SK-N-SH treated with all-trans-retinoic acid at 6 μM for 48 hours (cell line): ENCODE measurements around the gene NPC1L1.

Source experiments
- ATAC-seq: fragments of 200-7000 bp; cut with Tn5 transposase; 3 replicates; pipeline ENCODE4 v1.9.1; 2020; ENCODE audit warnings: mild to moderate bottlenecking, moderate library complexity
- ARNTL ChIP-seq: fragments of 450-650 bp; formaldehyde crosslinking; IDR thresholded peaks from 2 replicates; pipeline ENCODE4 v1.5.0; 2020; ENCODE audit warnings: low read depth, mild to moderate bottlenecking, moderate library complexity, borderline replicate concordance
- BACH2 ChIP-seq: fragments of 250-450 bp; sonication (Bioruptor Pico); IDR thresholded peaks from 2 replicates; pipeline ENCODE4 v1.9.0; 2021; ENCODE audit warnings: mild to moderate bottlenecking, borderline replicate concordance
- CREB5 ChIP-seq: fragments of 250-450 bp; sonication (Bioruptor Pico); IDR thresholded peaks from 2 replicates; pipeline ENCODE4 v1.5.1; 2020; ENCODE audit warnings: low read depth, mild to moderate bottlenecking, moderate library complexity
- CSDC2 ChIP-seq: fragments of 250-450 bp; sonication (Bioruptor Pico); IDR thresholded peaks from 2 replicates; pipeline ENCODE4 v1.5.0; 2020; ENCODE audit warnings: mild to moderate bottlenecking, moderate library complexity
- CSRNP3 ChIP-seq: fragments of 250-450 bp; sonication (Bioruptor Pico); IDR thresholded peaks from 2 replicates; pipeline ENCODE4 v1.5.1; 2021; ENCODE audit warnings: mild to moderate bottlenecking, moderate library complexity
- ESRRG ChIP-seq: fragments of 250-450 bp; sonication (Bioruptor Pico); IDR thresholded peaks from 2 replicates; pipeline ENCODE4 v1.6.1; 2021; ENCODE audit warnings: mild to moderate bottlenecking
- GLIS3 ChIP-seq: fragments of 250-450 bp; sonication (Bioruptor Pico); IDR thresholded peaks from 2 replicates; pipeline ENCODE4 v1.5.0; 2020; ENCODE audit warnings: mild to moderate bottlenecking, moderate library complexity
- ISL1 ChIP-seq: fragments of 250-450 bp; sonication (Bioruptor Pico); IDR thresholded peaks from 2 replicates; pipeline ENCODE4 v2.1.2; 2022; ENCODE audit warnings: mild to moderate bottlenecking, moderate library complexity
- OSR1 ChIP-seq: fragments of 250-450 bp; sonication (Bioruptor Pico); IDR thresholded peaks from 2 replicates; pipeline ENCODE4 v1.8.0; 2022; ENCODE audit warnings: moderate library complexity, mild to moderate bottlenecking, inconsistent platforms
- PATZ1 ChIP-seq: fragments of 250-450 bp; sonication (Bioruptor Pico); IDR thresholded peaks from 2 replicates; pipeline ENCODE4 v1.8.0; 2020; ENCODE audit warnings: mild to moderate bottlenecking, moderate library complexity, borderline replicate concordance
- POU6F1 ChIP-seq: fragments of 250-450 bp; sonication (Bioruptor Pico); IDR thresholded peaks from 2 replicates; pipeline ENCODE4 v1.8.0; 2021; ENCODE audit warnings: low read depth, mild to moderate bottlenecking, moderate library complexity, borderline replicate concordance
- PPARA ChIP-seq: fragments of 250-450 bp; sonication (Bioruptor Pico); IDR thresholded peaks from 2 replicates; pipeline ENCODE4 v1.5.0; 2020; ENCODE audit warnings: mild to moderate bottlenecking, borderline replicate concordance
- RARB ChIP-seq: fragments of 250-450 bp; sonication (Bioruptor Pico); IDR thresholded peaks from 2 replicates; pipeline ENCODE4 v1.8.0; 2021; ENCODE audit warnings: mild to moderate bottlenecking, moderate library complexity
- SNAI2 ChIP-seq: fragments of 250-450 bp; sonication (Bioruptor Pico); IDR thresholded peaks from 2 replicates; pipeline ENCODE4 v1.5.0; 2020; ENCODE audit warnings: mild to moderate bottlenecking, moderate library complexity
- TCF4 ChIP-seq: fragments of 250-450 bp; sonication (Bioruptor Pico); IDR thresholded peaks from 2 replicates; pipeline ENCODE4 v1.8.0; 2021; ENCODE audit warnings: mild to moderate bottlenecking, moderate library complexity, borderline replicate concordance
- TOX ChIP-seq: fragments of 250-450 bp; sonication (Bioruptor Pico); IDR thresholded peaks from 2 replicates; pipeline ENCODE4 v1.8.0; 2021; ENCODE audit warnings: mild to moderate bottlenecking, moderate library complexity, borderline replicate concordance
- TSHZ2 ChIP-seq: fragments of 250-450 bp; sonication (Bioruptor Pico); IDR thresholded peaks from 2 replicates; pipeline ENCODE4 v1.5.0; 2020; ENCODE audit warnings: mild to moderate bottlenecking, moderate library complexity
- ZC3H10 ChIP-seq: fragments of 250-450 bp; sonication (Bioruptor Pico); IDR thresholded peaks from 2 replicates; pipeline ENCODE4 v1.5.1; 2021; ENCODE audit warnings: mild to moderate bottlenecking, moderate library complexity
- ZFP3 ChIP-seq: fragments of 250-450 bp; sonication (Bioruptor Pico); IDR thresholded peaks from 2 replicates; pipeline ENCODE4 v1.5.0; 2020; ENCODE audit warnings: mild to moderate bottlenecking, moderate library complexity
- ZFP30 ChIP-seq: fragments of 450-650 bp; formaldehyde crosslinking; IDR thresholded peaks from 2 replicates; pipeline ENCODE4 v1.5.0; 2022; ENCODE audit warnings: mild to moderate bottlenecking, moderate library complexity
- ZNF565 ChIP-seq: fragments of 450-650 bp; formaldehyde crosslinking; conservative IDR thresholded peaks from 2 replicates; pipeline ENCODE4 v1.5.0; 2020; ENCODE audit warnings: low read depth, mild to moderate bottlenecking, moderate library complexity
- ZNF70 ChIP-seq: fragments of 450-650 bp; formaldehyde crosslinking; IDR thresholded peaks from 2 replicates; pipeline ENCODE4 v1.5.0; 2020; ENCODE audit warnings: mild to moderate bottlenecking, moderate library complexity
- ZNF8 ChIP-seq: fragments of 450-650 bp; formaldehyde crosslinking; IDR thresholded peaks from 2 replicates; pipeline ENCODE4 v1.5.0; 2020; ENCODE audit warnings: mild to moderate bottlenecking, moderate library complexity

The NPC1L1 gene

GRCh38 chr7:44536090-44536489 is 5.0 kb downstream of the NPC1L1 start:
- no peak for ATAC-seq
- TF ChIP-seq ZFP30 (CRISPR knock-in tag) (no peak), BACH2 (CRISPR knock-in tag) (no peak), ZC3H10 (no peak), OSR1 (CRISPR knock-in tag) (no peak), TSHZ2 (no peak), POU6F1 (CRISPR knock-in tag) (no peak)

GRCh38 chr7:44535348-44536064 is 5.6 kb downstream of the NPC1L1 start:
- ATAC-seq, result no peak
- TF ChIP-seq BACH2 (CRISPR knock-in tag), result no peak
- TF ChIP-seq ZFP3 (CRISPR knock-in tag), result no peak
- no peak for TF ChIP-seq RARB
- TF ChIP-seq ZNF8 (CRISPR knock-in tag), result no peak
- no peak for TF ChIP-seq CSDC2 (CRISPR knock-in tag)
- no peak for TF ChIP-seq TCF4
- no peak for TF ChIP-seq ZC3H10
- no peak for TF ChIP-seq TOX (CRISPR knock-in tag)
- no peak for TF ChIP-seq OSR1 (CRISPR knock-in tag)
- TF ChIP-seq SNAI2 (CRISPR knock-in tag), result no peak
- no peak for TF ChIP-seq ESRRG
- no peak for TF ChIP-seq POU6F1 (CRISPR knock-in tag)
- no peak for TF ChIP-seq ZNF565 (CRISPR knock-in tag)
- TF ChIP-seq ZFP30 (CRISPR knock-in tag), result no peak
- TF ChIP-seq ZNF70 (CRISPR knock-in tag), result no peak

- peak; percentile 91 for ATAC-seq
- TF ChIP-seq ZNF70 (CRISPR knock-in tag) (no peak), PPARA (CRISPR knock-in tag) (no peak), ESRRG (no peak), ZC3H10 (no peak), ZFP3 (CRISPR knock-in tag) (no peak), GLIS3 (CRISPR knock-in tag) (no peak), SNAI2 (CRISPR knock-in tag) (no peak), BACH2 (CRISPR knock-in tag) (no peak), CREB5 (CRISPR knock-in tag) (no peak), ISL1 (CRISPR knock-in tag) (no peak), PATZ1 (CRISPR knock-in tag) (no peak), CSDC2 (CRISPR knock-in tag) (no peak), ARNTL (no peak), TCF4 (no peak), CSRNP3 (CRISPR knock-in tag) (no peak), ZNF8 (CRISPR knock-in tag) (no peak), TSHZ2 (no peak)
Measured at GRCh38 chr7:44534501-44534900, 6.6 kb downstream of the NPC1L1 start.
